Astrocyte (in vitro differentiated cells and primary cell): ENCODE measurements around the gene VSX1. TPM values are rescaled to one million over a fixed set of nuclear protein-coding genes. Genes with fewer than 3 reads are reported as not detected.
A peak's percentile ranks its signal among the peaks of the same experiment; 100 is the strongest.

Source experiments
- DNase-seq: peaks from one replicate; pipeline ENCODE4 v3.0.0-alpha.2; 2010; ENCODE audit warnings: low read depth
- FAIRE-seq: peaks from 2 replicates; lab custom pipeline; 2011; peaks lifted over from hg19 to GRCh38; lab: Jason Lieb, UNC
- H2AFZ ChIP-seq: 2 replicates; pipeline ENCODE4 v1.6.0; 2012; ENCODE audit warnings: low read depth, low read length, inconsistent platforms
- H3K27ac ChIP-seq: 2 replicates; pipeline ENCODE4 v1.5.1; 2011; ENCODE audit warnings: low read depth, low read length, inconsistent platforms
- H3K27me3 ChIP-seq: 2 replicates; pipeline ENCODE4 v1.6.0; 2011; ENCODE audit warnings: low read length, inconsistent platforms; ENCODE audit not compliant: insufficient read depth
- H3K36me3 ChIP-seq: 2 replicates; pipeline ENCODE4 v1.5.1; 2011; ENCODE audit warnings: low read length, inconsistent platforms; ENCODE audit not compliant: insufficient read depth
- H3K4me1 ChIP-seq: 2 replicates; pipeline ENCODE4 v1.5.1; 2011; ENCODE audit warnings: low read length, inconsistent platforms; ENCODE audit not compliant: insufficient read depth
- H3K4me2 ChIP-seq: 2 replicates; pipeline ENCODE4 v1.6.0; 2012; ENCODE audit warnings: low read length, inconsistent platforms
- H3K4me3 ChIP-seq: 2 replicates; pipeline ENCODE4 v1.5.1; 2011; ENCODE audit warnings: low read depth, mild to moderate bottlenecking, low read length, inconsistent platforms; ENCODE audit not compliant: insufficient read depth
- H3K79me2 ChIP-seq: 2 replicates; pipeline ENCODE4 v1.6.0; 2012; ENCODE audit warnings: mild to moderate bottlenecking, low read length, inconsistent platforms; ENCODE audit not compliant: insufficient read depth
- H3K9ac ChIP-seq: 2 replicates; pipeline ENCODE4 v1.6.0; 2012; ENCODE audit warnings: mild to moderate bottlenecking, low read length, inconsistent platforms
- H3K9me3 ChIP-seq: 2 replicates; pipeline ENCODE4 v1.5.1; 2012; ENCODE audit warnings: low read depth, mild to moderate bottlenecking, low read length, inconsistent platforms; ENCODE audit not compliant: insufficient read depth
- H4K20me1 ChIP-seq: 2 replicates; pipeline ENCODE4 v1.6.0; 2012; ENCODE audit warnings: low read length, inconsistent platforms; ENCODE audit not compliant: insufficient read depth
- H3K27ac Mint-ChIP-seq: one replicate; pipeline ENCODE4 v1.8.0; 2021; ENCODE audit warnings: mild to moderate bottlenecking, mixed read lengths; ENCODE audit not compliant: unreplicated experiment
- H3K27me3 Mint-ChIP-seq: one replicate; pipeline ENCODE4 v1.8.0; 2021; ENCODE audit warnings: low read depth, mixed read lengths; ENCODE audit not compliant: unreplicated experiment
- H3K36me3 Mint-ChIP-seq: one replicate; pipeline ENCODE4 v1.8.0; 2021; ENCODE audit warnings: low read depth, mixed read lengths; ENCODE audit not compliant: unreplicated experiment
- H3K4me1 Mint-ChIP-seq: one replicate; pipeline ENCODE4 v1.8.0; 2021; ENCODE audit warnings: low read depth, mixed read lengths; ENCODE audit not compliant: unreplicated experiment
- H3K4me3 Mint-ChIP-seq: one replicate; pipeline ENCODE4 v1.8.0; 2021; ENCODE audit warnings: mild to moderate bottlenecking, moderate library complexity, mixed read lengths; ENCODE audit not compliant: unreplicated experiment
- H3K9me3 Mint-ChIP-seq: one replicate; pipeline ENCODE4 v1.8.0; 2021; ENCODE audit warnings: mild to moderate bottlenecking, mixed read lengths; ENCODE audit not compliant: unreplicated experiment
- EZH2 ChIP-seq: IDR thresholded peaks from 2 replicates; pipeline ENCODE4 v1.6.1; 2012; ENCODE audit warnings: mild to moderate bottlenecking, low read length, inconsistent platforms; ENCODE audit not compliant: insufficient read depth
- total RNA-seq: library from RNA; stranded (reverse); gene quantifications from 2 replicates; pipeline ENCODE4 v1.2.1, GENCODE V29; 2021
- TF ChIP-seq, protein P1 (sequence below): IDR thresholded peaks from 2 replicates; pipeline ENCODE4 v1.5.1; 2011; ENCODE audit warnings: low read depth, mild to moderate bottlenecking, inconsistent platforms, low read length, moderate library complexity; ENCODE audit not compliant: insufficient read depth

The VSX1 gene
- total RNA-seq, 1 donor from 2014 or later = not detected

DNA sequence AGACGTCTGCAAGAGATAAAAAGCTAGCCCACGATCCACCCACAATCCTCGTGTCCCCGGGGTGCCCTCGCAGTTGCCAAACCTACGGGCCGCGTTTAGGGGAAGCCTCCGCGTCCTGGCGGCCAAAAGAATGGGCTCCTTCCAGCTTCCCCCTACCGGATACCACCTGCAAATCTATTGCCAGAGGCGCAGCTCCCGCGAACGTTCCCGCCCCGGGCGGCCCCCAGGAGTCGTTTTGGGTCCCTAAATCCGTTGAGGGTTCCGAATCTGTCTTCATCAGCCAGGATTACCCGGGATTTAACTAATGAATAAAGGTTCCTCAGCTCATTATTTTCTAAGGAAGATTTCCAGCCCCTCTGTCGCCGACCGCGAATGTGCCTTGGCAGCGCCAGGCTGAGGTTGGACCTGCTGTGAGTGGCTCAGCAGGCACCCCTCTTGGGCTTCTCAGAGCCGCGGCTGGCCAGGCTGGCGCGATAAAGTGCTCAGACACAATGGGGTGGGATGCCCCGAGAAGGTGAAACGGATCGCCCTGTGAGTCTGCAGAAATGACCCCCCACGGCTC lies 2.8 kb upstream of the VSX1 start:
- FAIRE-seq = no peak
- Histone ChIP-seq H3K4me3 (no peak overlapping the region), H3K9ac (no peak overlapping the region), H3K79me2 (no peaks in the 10 kb centered on the region), H2AFZ (no peak overlapping the region), H3K27me3 (peaks cover 76% of the 10 kb centered on the region), H3K9me3 (no peaks in the 10 kb centered on the region), H3K4me1 (peaks cover 6% of the 10 kb centered on the region), H3K27ac (no peak overlapping the region), H3K4me2 (no peak overlapping the region), H3K36me3 (no peaks in the 10 kb centered on the region), H4K20me1 (no peaks in the 10 kb centered on the region)
- Mint-ChIP-seq H3K27me3 (peaks cover 85% of the 10 kb centered on the region), H3K4me1 (no peaks in the 10 kb centered on the region), H3K9me3 (peaks cover 24% of the 10 kb centered on the region), H3K4me3 (no peak overlapping the region), H3K36me3 (no peaks in the 10 kb centered on the region), H3K27ac (no peak overlapping the region)
- TF ChIP-seq EZH2 = no peak
- TF ChIP-seq, protein P1, sequence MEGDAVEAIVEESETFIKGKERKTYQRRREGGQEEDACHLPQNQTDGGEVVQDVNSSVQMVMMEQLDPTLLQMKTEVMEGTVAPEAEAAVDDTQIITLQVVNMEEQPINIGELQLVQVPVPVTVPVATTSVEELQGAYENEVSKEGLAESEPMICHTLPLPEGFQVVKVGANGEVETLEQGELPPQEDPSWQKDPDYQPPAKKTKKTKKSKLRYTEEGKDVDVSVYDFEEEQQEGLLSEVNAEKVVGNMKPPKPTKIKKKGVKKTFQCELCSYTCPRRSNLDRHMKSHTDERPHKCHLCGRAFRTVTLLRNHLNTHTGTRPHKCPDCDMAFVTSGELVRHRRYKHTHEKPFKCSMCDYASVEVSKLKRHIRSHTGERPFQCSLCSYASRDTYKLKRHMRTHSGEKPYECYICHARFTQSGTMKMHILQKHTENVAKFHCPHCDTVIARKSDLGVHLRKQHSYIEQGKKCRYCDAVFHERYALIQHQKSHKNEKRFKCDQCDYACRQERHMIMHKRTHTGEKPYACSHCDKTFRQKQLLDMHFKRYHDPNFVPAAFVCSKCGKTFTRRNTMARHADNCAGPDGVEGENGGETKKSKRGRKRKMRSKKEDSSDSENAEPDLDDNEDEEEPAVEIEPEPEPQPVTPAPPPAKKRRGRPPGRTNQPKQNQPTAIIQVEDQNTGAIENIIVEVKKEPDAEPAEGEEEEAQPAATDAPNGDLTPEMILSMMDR = no peak
- no peak for DNase-seq

DNA sequence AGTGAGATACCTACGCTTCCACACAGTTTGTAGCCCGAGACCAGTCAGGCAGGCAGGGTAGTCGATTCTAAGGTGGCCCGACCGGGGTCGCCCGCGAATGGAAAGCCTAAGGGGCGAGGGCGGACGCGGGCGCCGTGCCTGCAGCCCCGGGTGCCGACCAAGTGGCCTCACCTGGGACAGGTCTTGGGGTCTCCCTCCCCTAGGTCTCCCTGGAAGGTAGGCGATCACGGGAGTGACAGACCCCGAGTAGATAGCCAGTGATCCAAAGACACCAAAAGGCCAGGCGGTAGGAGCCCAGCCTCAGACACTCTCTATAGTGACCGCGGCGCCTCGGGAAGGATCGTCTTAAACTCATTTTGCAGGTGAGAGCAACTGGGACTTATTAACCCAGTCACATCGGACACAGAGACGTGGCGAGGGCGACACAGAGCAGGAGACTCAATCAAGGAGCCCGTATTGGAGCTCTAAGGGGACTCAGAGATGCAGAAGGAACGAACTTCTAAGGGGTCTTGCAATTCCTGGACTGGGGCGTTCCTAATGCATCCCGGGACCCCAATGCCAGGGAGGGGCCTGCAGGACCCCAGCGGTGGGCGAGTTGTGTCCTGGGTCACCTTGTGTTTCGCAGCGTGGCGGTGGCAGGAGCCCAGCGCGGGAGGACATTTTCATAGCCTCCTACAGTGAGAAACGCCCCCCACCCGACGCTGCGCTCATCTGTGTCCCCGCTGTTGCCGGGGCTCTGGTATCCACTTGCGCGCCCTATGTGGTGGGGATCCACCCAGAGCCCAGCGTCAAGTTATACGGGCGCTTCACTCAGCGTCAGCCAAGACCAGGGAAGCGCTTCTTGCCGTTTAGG lies 2.1 kb upstream of the VSX1 start:
- Histone ChIP-seq H3K79me2 (no peaks in the 10 kb centered on the region), H3K27ac (no peak overlapping the region), H3K36me3 (no peaks in the 10 kb centered on the region), H3K4me1 (peaks cover 6% of the 10 kb centered on the region), H3K27me3 (peaks cover 82% of the 10 kb centered on the region), H3K4me2 (peak overlapping the region; percentile 50), H4K20me1 (no peaks in the 10 kb centered on the region), H3K4me3 (no peak overlapping the region), H3K9me3 (no peaks in the 10 kb centered on the region), H3K9ac (no peak overlapping the region), H2AFZ (no peak overlapping the region)
- H3K4me1 Mint-ChIP-seq = no peaks in the 10 kb centered on the region
- H3K27me3 Mint-ChIP-seq = peaks cover 85% of the 10 kb centered on the region
- peaks cover 24% of the 10 kb centered on the region for H3K9me3 Mint-ChIP-seq
- H3K4me3 Mint-ChIP-seq = no peak overlapping the region
- no peaks in the 10 kb centered on the region for H3K36me3 Mint-ChIP-seq
- no peak overlapping the region for H3K27ac Mint-ChIP-seq
- FAIRE-seq (no peak), DNase-seq (no peak)
- TF ChIP-seq, protein P1 = peak; percentile 27
- TF ChIP-seq EZH2 = peak; percentile 89
